ENCODE results near the gene PITX1.
A peak's percentile ranks its signal among the peaks of the same experiment; 100 is the strongest.
"Not testable (repeated sequence)": the region's sequence is repeated elsewhere in the genome, so short reads cannot be mapped to it uniquely, and the experiment has no call there.

PITX1 gene

DNA sequence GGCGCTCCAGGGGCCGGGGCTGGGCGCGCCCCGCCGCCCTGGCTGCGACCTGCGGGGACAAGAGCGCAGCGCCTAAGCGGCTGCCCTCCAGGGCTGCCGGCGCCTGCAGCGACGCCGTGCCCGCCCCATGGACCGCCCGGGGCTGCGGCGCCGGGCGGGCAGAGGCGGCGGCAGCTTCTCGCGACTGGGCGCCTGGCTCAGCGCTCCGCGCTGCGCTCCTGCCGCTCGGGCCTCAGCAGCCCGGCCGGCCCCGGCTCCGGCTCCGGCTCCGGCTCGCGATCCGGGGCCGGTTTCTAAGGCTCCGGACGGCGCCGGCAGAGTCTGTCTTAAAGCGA lies at the start of gene PITX1:
TSS of gene PITX1 (minus strand) at position 328 of the 335 bp plus-strand sequence. CDS start 347 bp downstream, outside the sequence.
- TF ChIP-seq, protein P1, sequence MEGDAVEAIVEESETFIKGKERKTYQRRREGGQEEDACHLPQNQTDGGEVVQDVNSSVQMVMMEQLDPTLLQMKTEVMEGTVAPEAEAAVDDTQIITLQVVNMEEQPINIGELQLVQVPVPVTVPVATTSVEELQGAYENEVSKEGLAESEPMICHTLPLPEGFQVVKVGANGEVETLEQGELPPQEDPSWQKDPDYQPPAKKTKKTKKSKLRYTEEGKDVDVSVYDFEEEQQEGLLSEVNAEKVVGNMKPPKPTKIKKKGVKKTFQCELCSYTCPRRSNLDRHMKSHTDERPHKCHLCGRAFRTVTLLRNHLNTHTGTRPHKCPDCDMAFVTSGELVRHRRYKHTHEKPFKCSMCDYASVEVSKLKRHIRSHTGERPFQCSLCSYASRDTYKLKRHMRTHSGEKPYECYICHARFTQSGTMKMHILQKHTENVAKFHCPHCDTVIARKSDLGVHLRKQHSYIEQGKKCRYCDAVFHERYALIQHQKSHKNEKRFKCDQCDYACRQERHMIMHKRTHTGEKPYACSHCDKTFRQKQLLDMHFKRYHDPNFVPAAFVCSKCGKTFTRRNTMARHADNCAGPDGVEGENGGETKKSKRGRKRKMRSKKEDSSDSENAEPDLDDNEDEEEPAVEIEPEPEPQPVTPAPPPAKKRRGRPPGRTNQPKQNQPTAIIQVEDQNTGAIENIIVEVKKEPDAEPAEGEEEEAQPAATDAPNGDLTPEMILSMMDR (conservative IDR thresholded peaks at IDR 0.05) = no peak
- H3K27ac ChIP-seq = peak within 1 kb of the TSS; percentile 95

DNA sequence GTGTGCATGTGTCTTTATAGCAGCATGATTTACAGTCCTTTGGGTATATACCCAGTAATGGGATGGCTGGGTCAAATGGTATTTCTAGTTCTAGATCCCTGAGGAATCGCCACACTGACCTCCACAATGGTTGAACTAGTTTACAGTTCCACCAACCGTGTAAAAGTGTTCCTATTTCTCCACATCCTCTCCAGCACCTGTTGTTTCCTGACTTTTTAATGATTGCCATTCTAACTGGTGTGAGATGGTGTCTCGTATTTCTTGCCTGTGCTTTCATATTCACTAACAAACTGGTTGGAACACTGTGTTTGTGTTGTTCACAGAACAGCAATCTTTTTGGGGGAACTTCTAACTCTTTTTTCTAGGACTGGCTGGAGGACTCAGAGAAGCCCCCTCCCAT lies 49.3 kb upstream of the PITX1 start:
- not testable (repeated sequence) for H3K27ac ChIP-seq

DNA sequence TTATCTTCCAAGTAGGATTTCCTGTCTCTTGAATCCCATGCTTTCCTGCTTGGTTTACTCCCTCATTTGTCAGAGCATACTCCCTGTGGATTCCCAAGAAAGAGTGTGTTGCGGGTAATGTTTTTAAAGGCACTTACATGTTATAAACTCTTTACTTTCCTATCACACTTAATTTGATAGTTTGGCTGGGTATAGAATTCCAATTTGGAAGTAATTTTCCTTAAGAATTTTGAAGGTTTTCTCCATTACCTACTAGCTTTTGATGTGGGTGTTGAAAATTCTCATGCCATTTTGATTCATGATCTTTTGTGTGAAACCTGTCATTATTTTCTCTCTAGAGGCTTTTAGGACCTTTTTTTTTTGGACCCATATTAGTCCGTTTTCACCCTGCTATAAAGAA lies 47.2 kb upstream of the PITX1 start:
- no peak overlapping the region for H3K27ac ChIP-seq
- TF ChIP-seq, protein P1 (conservative IDR thresholded peaks at IDR 0.05) = no peak

DNA sequence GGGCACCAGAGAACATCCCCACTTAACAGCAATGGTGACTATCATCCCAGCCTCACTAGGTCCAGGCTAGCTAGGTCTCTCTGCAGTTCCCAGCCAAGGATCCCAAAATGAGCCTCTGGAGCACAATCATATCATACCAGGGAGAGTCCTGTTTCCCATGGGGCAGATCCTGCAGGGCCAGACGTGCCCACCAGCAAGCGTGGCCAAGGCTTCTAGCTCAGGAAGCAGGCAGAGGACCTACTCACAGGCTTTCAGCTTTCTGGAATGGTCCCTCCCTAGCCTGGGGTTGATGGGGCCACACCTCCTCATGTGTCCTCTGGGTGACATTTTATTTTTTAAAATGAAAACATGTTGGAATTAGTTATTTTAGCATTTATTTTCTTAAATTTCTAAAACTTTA lies 45.7 kb upstream of the PITX1 start:
- H3K27ac ChIP-seq = no peak overlapping the region
- TF ChIP-seq, protein P1 (conservative IDR thresholded peaks at IDR 0.05) = no peak

DNA sequence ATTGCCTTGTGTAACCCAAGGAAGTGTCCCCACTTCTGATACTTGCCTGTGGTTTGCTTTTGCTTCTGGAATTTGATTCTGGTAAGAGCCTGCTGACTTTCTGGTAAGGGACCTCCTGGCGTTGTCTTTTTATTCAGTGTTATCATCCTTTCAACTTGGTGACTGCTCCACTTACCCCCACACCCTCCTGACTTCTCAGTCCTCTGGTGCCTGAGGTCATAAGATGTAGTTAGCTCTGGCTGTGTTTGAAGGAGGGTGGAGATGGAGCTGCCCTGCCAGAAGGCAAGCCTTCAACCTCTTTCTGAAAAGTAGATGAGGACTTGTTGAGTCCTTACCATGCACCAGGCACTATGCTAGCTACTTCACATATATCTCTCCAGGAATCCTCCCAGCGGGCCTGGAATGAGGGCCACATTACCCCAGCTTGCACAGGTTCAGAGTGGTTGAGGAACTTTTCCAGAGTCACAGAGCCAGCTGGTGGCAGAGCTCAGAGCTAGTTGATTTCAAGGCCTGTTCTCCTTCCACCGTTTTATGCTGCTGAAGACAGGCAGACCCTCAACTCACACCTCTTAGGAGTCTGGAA lies 45.2 kb upstream of the PITX1 start:
- no peak overlapping the region for H3K27ac ChIP-seq
- TF ChIP-seq, protein P1 (conservative IDR thresholded peaks at IDR 0.05) = no peak

DNA sequence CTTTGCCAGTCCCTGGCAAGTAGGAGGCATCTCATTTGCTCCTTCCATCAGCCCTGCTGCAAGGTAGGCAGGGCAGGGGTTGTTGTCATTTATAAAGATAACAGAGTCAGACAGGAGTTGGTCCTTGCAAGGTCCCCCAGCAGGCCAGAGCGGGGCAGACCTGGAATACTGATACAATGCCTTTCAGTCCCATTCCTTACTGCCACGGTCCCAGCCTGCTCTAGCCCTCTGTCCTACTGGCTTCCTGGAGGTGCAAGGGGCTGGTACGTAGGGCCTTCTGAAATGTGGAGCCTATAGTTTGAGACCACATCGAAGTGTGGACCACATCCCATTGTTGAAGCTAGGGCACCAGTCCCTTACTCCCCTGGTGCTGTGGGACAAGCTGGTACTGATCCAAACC lies 42.8 kb upstream of the PITX1 start:
- TF ChIP-seq, protein P1 (conservative IDR thresholded peaks at IDR 0.05) = no peak
- no peak overlapping the region for H3K27ac ChIP-seq

DNA sequence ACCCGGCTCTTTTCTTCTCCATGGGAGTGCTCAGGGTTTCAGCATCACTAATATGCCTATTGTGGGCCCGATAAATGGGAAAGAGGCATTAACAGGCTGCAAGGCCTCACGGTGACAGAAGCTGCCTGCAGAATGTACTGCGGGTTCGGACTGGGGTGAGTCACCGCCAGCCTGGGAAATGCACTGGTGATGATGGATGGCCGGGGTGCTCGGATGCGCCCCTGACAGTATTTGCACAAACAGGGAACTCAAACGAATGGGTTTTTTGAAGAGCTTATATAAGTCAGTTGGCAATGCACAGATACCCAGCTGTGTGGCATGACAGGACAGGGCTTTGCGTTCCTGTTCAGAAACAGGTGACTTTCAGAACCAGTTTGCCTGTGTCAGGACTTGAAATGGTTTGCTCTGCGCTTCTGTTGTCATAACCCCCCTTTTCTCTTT lies 42.0 kb upstream of the PITX1 start:
- TF ChIP-seq, protein P1 (conservative IDR thresholded peaks at IDR 0.05) = no peak
- H3K27ac ChIP-seq = no peak overlapping the region

DNA sequence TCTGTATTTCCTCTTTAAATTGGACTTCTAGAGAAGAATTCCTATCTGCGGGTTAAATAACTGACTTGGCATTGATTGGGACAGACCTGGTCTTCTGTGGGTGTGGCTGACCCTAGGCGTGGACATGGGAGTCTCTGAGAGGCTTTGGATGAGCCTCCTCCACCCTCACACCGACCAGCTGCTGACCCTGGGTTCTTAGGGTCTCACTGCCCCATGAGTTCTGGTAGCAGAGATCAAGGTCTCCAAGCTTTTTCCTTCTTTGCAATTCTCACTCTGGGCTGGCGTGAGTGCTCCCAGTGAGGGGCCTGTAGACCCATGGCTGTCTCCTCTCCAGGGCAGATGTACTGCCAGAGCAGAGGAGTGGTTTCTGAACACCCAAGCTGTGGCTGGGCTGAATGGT lies 41.6 kb upstream of the PITX1 start:
- no peak overlapping the region for H3K27ac ChIP-seq
- TF ChIP-seq, protein P1 (conservative IDR thresholded peaks at IDR 0.05) = no peak

Measured in VCaP (cell line).